KMS-11 (cell line): ENCODE measurements around the gene H1-8.

ENCODE experiments used
- H2AFZ ChIP-seq: fragments of 200-600 bp; sonication (generic); 2 replicates; pipeline ENCODE4 v1.6.1; 2016; ENCODE audit warnings: antibody characterized with exemption, mixed run types, low read depth
- H3K27ac ChIP-seq: fragments of 200-600 bp; sonication (generic); 2 replicates; pipeline ENCODE4 v1.6.1; 2016; ENCODE audit warnings: mild to moderate bottlenecking, mixed run types
- H3K27me3 ChIP-seq: fragments of 200-600 bp; sonication (generic); 2 replicates; pipeline ENCODE4 v1.6.1; 2017; ENCODE audit warnings: mild to moderate bottlenecking, low read depth, mixed run types, moderate library complexity; ENCODE audit not compliant: insufficient read depth
- H3K36me3 ChIP-seq: fragments of 200-600 bp; sonication (generic); 2 replicates; pipeline ENCODE4 v1.6.1; 2017; ENCODE audit warnings: mild to moderate bottlenecking, mixed run types; ENCODE audit not compliant: insufficient read depth
- H3K4me1 ChIP-seq: fragments of 200-600 bp; sonication (generic); 2 replicates; pipeline ENCODE4 v1.6.1; 2016; ENCODE audit warnings: mild to moderate bottlenecking, low read depth, mixed run types; ENCODE audit not compliant: poor library complexity, severe bottlenecking
- H3K4me2 ChIP-seq: fragments of 200-600 bp; sonication (generic); 2 replicates; pipeline ENCODE4 v1.7.0; 2016; ENCODE audit warnings: mild to moderate bottlenecking, mixed run types
- H3K4me3 ChIP-seq: fragments of 200-600 bp; sonication (generic); IDR thresholded peaks from 2 replicates; pipeline ENCODE4 v1.6.1; 2017; ENCODE audit warnings: low read depth, low read length, mixed read lengths; ENCODE audit not compliant: insufficient read depth
- H3K79me2 ChIP-seq: fragments of 200-600 bp; sonication (generic); 2 replicates; pipeline ENCODE4 v1.6.1; 2016; ENCODE audit warnings: low read depth, mixed run types; ENCODE audit not compliant: insufficient read depth
- H3K9ac ChIP-seq: fragments of 200-600 bp; sonication (generic); 2 replicates; pipeline ENCODE4 v1.6.1; 2016; ENCODE audit warnings: mild to moderate bottlenecking, mixed run types
- H4K20me1 ChIP-seq: fragments of 200-600 bp; sonication (generic); 2 replicates; pipeline ENCODE4 v1.6.1; 2016; ENCODE audit warnings: mild to moderate bottlenecking, mixed run types; ENCODE audit not compliant: insufficient read depth
- CTCF ChIP-seq: fragments of 200-600 bp; sonication (generic); conservative IDR thresholded peaks from 2 replicates; pipeline ENCODE4 v1.6.1; 2017; ENCODE audit warnings: low read depth, mild to moderate bottlenecking, antibody characterized with exemption, low read length, moderate library complexity, mixed read lengths

The H1-8 gene

DNA sequence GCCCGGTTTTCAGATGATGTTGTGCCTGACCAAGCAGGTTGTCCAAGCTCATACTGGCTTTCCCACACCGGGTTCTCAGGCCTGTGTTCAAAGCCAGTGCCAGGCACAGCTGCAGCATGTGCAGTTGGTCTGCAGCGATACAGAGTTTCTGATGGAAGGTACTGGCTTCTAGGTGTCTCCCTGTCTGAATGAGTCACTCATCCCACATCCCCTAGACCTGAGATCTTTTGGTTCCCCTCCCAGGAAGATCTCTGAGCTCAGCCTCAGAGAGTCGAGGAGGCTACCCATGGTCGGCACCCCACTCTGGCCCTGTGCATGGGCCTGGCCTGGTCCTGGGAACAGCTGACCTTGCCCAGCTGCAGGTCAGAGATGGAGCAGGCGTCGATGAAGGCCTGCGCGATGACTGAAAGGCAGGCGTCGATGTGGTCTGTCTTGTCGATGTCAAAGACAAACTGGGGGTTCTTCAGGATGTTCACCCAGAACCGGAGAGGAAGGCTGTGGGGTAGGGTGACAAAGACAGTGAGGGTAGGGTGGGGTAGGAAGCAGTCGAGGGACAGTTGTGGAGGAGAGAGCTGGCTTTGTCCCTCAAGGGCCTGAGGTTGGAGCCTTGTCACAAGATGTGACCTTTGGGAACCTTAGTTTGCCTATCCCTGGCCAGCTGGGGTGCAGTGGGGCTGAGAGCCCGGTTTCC lies 15.3 kb downstream of the H1-8 start:
- Histone ChIP-seq H3K9ac (no peak overlapping the region), H3K4me3 (no peak overlapping the region), H3K79me2 (no peaks in the 10 kb centered on the region), H4K20me1 (no peaks in the 10 kb centered on the region), H3K27ac (no peak overlapping the region), H3K4me1 (peaks cover 6% of the 10 kb centered on the region), H3K27me3 (no peaks in the 10 kb centered on the region), H2AFZ (no peak overlapping the region), H3K36me3 (no peaks in the 10 kb centered on the region), H3K4me2 (no peak overlapping the region)
- no peak for TF ChIP-seq CTCF

DNA sequence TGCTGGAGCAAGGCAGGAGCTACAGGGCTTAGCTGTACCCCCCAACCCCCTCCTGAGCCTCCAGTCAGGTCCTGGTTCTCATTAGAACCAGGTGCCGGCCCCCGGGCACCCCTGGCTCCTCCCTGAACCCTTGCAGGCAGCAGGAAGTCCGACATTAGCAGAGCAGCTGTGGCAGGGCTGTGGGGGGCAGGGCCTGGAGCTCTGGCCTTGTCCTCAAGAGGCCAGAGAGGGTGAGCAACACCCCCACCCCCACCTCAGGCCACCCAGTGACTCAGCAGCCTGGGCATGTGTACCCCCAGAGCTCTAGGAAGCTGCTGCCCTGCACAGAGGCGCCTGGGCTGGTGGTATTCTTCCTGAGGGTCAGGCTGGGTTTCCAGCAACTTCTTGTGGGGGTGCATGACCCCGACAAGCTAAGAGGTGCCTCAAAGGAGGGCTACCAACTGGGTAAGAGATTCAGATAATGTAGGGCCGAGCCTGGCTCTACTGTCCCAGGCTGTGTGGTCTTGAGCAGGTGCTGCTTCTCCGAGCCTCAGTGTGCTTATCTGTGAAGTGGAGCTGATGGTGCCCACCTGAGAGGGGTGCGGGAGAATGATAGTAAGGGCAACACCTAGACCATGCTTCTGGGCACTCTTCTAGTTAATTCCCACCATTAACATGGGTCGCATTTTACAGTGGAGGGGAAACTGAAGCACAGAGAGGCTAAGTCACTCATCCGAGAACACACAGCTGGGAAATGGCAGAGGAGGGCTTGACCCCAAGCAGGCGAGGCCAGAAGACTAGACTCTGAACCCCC lies 16.0 kb downstream of the H1-8 start:
- H3K4me2 ChIP-seq, result no peak overlapping the region
- H3K4me1 ChIP-seq, result peaks cover 6% of the 10 kb centered on the region
- no peaks in the 10 kb centered on the region for H3K79me2 ChIP-seq
- no peaks in the 10 kb centered on the region for H3K27me3 ChIP-seq
- H4K20me1 ChIP-seq, result no peaks in the 10 kb centered on the region
- no peak overlapping the region for H3K4me3 ChIP-seq
- no peak overlapping the region for H2AFZ ChIP-seq
- H3K9ac ChIP-seq, result no peak overlapping the region
- H3K27ac ChIP-seq, result no peak overlapping the region
- no peaks in the 10 kb centered on the region for H3K36me3 ChIP-seq
- TF ChIP-seq CTCF, result no peak

DNA sequence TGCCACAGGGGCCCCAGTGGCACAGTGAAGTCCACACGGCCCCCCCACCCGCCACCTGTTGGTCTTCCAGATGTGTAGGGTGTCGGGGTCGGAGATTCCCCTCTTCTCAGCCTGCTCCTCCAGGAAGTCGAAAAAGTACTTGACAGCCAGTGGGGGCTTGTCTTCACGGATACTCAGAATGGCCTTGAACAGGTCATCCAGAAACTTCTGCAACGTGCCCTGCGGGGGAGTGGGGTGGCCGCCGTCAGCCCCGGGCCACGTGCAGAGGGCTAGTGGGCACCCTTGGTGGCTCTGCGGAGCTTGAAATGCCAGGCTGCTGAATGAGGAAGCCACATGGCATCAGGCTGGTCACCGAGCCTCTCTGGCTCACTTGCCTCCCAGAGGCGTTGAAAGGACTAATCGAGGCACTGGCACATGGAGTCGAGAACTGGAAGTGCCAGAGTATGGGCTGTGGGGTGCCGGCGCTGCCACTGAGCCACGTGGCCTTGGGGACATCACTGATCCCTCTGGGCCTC lies 16.6 kb downstream of the H1-8 start:
- no peak overlapping the region for H3K4me3 ChIP-seq
- H3K27ac ChIP-seq, result no peak overlapping the region
- no peak overlapping the region for H3K9ac ChIP-seq
- no peaks in the 10 kb centered on the region for H3K27me3 ChIP-seq
- no peak for TF ChIP-seq CTCF
- H2AFZ ChIP-seq, result no peak overlapping the region
- no peaks in the 10 kb centered on the region for H4K20me1 ChIP-seq
- no peak overlapping the region for H3K4me2 ChIP-seq
- H3K36me3 ChIP-seq, result no peaks in the 10 kb centered on the region
- H3K79me2 ChIP-seq, result no peaks in the 10 kb centered on the region
- H3K4me1 ChIP-seq, result peaks cover 6% of the 10 kb centered on the region

DNA sequence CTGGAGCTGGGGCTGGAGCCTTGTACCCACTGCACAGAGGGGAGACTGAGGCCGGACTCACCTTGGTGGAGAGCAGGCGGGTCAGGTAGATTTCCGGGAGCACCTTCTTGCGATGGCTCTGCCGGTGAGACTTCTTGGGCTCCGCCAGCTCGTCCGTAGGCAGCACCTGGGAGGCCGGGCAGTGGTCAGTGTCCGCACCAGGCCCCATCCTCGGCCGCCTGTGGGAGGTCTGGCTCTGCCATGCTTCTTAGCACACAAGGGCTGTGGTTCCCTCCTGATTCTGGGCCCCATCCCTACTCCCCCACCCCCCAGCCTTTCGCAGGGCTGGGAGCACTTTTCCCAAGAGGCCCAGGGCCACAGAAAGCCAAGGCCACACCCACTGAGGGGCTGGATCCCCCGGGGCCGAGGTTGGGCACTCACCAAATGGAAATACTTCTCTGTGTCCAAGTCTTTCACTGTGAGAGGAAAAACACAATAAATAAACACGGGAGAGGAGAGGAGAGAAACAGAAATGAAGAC lies 17.4 kb downstream of the H1-8 start:
- H3K79me2 ChIP-seq, result no peaks in the 10 kb centered on the region
- H3K9ac ChIP-seq, result no peak overlapping the region
- no peak overlapping the region for H3K4me2 ChIP-seq
- no peaks in the 10 kb centered on the region for H3K27me3 ChIP-seq
- no peak for TF ChIP-seq CTCF
- no peaks in the 10 kb centered on the region for H3K36me3 ChIP-seq
- H3K4me1 ChIP-seq, result peaks cover 6% of the 10 kb centered on the region
- H2AFZ ChIP-seq, result no peak overlapping the region
- no peak overlapping the region for H3K27ac ChIP-seq
- no peaks in the 10 kb centered on the region for H4K20me1 ChIP-seq
- no peak overlapping the region for H3K4me3 ChIP-seq
